Nephron (organoid): Measurements from ENCODE around the gene C1orf105.

ENCODE experiments used
- H3K27ac Mint-ChIP-seq, 3 experiments: 2 replicates each; pipeline ENCODE4 v1.8.0; 2020; ENCODE audit warnings: mixed read lengths in 3 of 3, mild to moderate bottlenecking in 2 of 3, moderate library complexity in 1 of 3
- H3K27me3 Mint-ChIP-seq: 2 replicates; pipeline ENCODE4 v1.8.0; 2021; ENCODE audit warnings: low read depth, mild to moderate bottlenecking, moderate library complexity, mixed read lengths
- H3K36me3 Mint-ChIP-seq: 2 replicates; pipeline ENCODE4 v1.8.0; 2020; ENCODE audit warnings: low read depth, mixed read lengths
- H3K4me1 Mint-ChIP-seq: 2 replicates; pipeline ENCODE4 v1.8.0; 2020; ENCODE audit warnings: mixed read lengths
- H3K4me3 Mint-ChIP-seq, 3 experiments: 2 replicates each; pipeline ENCODE4 v1.8.0; 2020; ENCODE audit warnings: mild to moderate bottlenecking in 3 of 3, mixed read lengths in 3 of 3, moderate library complexity in 2 of 3
- H3K9me3 Mint-ChIP-seq: 2 replicates; pipeline ENCODE4 v1.8.0; 2020; ENCODE audit warnings: mixed read lengths
- CTCF ChIP-seq, 3 experiments: fragments of 200-600 bp; sonication (generic); IDR thresholded peaks; one replicate each; pipeline ENCODE4 v1.5.0; 2021; ENCODE audit warnings: antibody characterized with exemption in 3 of 3; ENCODE audit not compliant: unreplicated experiment in 3 of 3

The C1orf105 gene

GRCh38 chr1:172442404-172442803, 21.9 kb downstream of the C1orf105 start:
- Mint-ChIP-seq H3K27ac (peak overlapping the region in 2 of 3 experiments; percentile 42 to 70), H3K9me3 (no peaks in the 10 kb centered on the region), H3K27me3 (no peaks in the 10 kb centered on the region), H3K36me3 (peaks cover 40% of the 10 kb centered on the region), H3K4me1 (peaks cover 31% of the 10 kb centered on the region), H3K4me3 (peak overlapping the region; percentile 84 to 90 (median 85))
- TF ChIP-seq CTCF (IDR thresholded peaks at IDR 0.05; ENCODE audit: unreplicated experiment in 3 of 3) = no peak

GRCh38 chr1:172442843-172443565, 22.5 kb downstream of the C1orf105 start:
- TF ChIP-seq CTCF (IDR thresholded peaks at IDR 0.05; ENCODE audit: unreplicated experiment in 3 of 3) = no peak
- peaks cover 38% of the 10 kb centered on the region for H3K36me3 Mint-ChIP-seq
- H3K9me3 Mint-ChIP-seq = no peaks in the 10 kb centered on the region
- no peaks in the 10 kb centered on the region for H3K27me3 Mint-ChIP-seq
- peaks cover 31% of the 10 kb centered on the region for H3K4me1 Mint-ChIP-seq
- H3K27ac Mint-ChIP-seq = peak overlapping the region; percentile 82 to 85 (median 83)
- peak overlapping the region; percentile 90 to 97 (median 94) for H3K4me3 Mint-ChIP-seq

GRCh38 chr1:172443666-172444453, 23.4 kb downstream of the C1orf105 start, which contains the start of gene PIGC:
PIGC (minus strand) TSS chr1:172444069; CDS start chr1:172442622, 1,447 bp downstream.
- H3K4me3 Mint-ChIP-seq = peak within 1 kb of the TSS; percentile 90 to 97 (median 94)
- H3K27me3 Mint-ChIP-seq = no peaks in the 10 kb centered on the region
- peaks cover 31% of the 10 kb centered on the region for H3K36me3 Mint-ChIP-seq
- H3K4me1 Mint-ChIP-seq = peaks cover 31% of the 10 kb centered on the region
- H3K9me3 Mint-ChIP-seq = no peaks in the 10 kb centered on the region
- H3K27ac Mint-ChIP-seq = peak within 1 kb of the TSS; percentile 82 to 85 (median 83)
- TF ChIP-seq CTCF (IDR thresholded peaks at IDR 0.05; ENCODE audit: unreplicated experiment in 3 of 3) = peak; percentile 80 to 86 (median 84)

- Mint-ChIP-seq H3K4me1 (peaks cover 44% of the 10 kb centered on the region), H3K4me3 (no peak overlapping the region)
- TF ChIP-seq CTCF (IDR thresholded peaks at IDR 0.05; ENCODE audit: unreplicated experiment in 3 of 3) = no peak
Measured at GRCh38 chr1:172446547-172446946, 26.1 kb downstream of the C1orf105 start.

GRCh38 chr1:172447641-172448040, 27.2 kb downstream of the C1orf105 start:
- TF ChIP-seq CTCF (IDR thresholded peaks at IDR 0.05; ENCODE audit: unreplicated experiment in 3 of 3) = no peak
- H3K27ac Mint-ChIP-seq = no peak overlapping the region
- no peak overlapping the region for H3K4me3 Mint-ChIP-seq
- no peaks in the 10 kb centered on the region for H3K36me3 Mint-ChIP-seq
- H3K9me3 Mint-ChIP-seq = no peaks in the 10 kb centered on the region
- peaks cover 39% of the 10 kb centered on the region for H3K4me1 Mint-ChIP-seq
- no peaks in the 10 kb centered on the region for H3K27me3 Mint-ChIP-seq

More at GRCh38 chr1:172446547-172446946, 26.1 kb downstream of the C1orf105 start:
- Mint-ChIP-seq H3K36me3 (peaks cover 11% of the 10 kb centered on the region), H3K27ac (no peak overlapping the region), H3K9me3 (no peaks in the 10 kb centered on the region), H3K27me3 (no peaks in the 10 kb centered on the region)
